Astrocyte (in vitro differentiated cells and primary cell): ENCODE measurements around the gene MELTF. TPM values are rescaled to one million over a fixed set of nuclear protein-coding genes. Genes with fewer than 3 reads are reported as not detected.

Experiments
- DNase-seq: peaks from one replicate; pipeline ENCODE4 v3.0.0-alpha.2; 2010; ENCODE audit warnings: low read depth
- FAIRE-seq: peaks from 2 replicates; lab custom pipeline; 2011; peaks lifted over from hg19 to GRCh38; lab: Jason Lieb, UNC
- H2AFZ ChIP-seq: 2 replicates; pipeline ENCODE4 v1.6.0; 2012; ENCODE audit warnings: low read depth, low read length, inconsistent platforms
- H3K27ac ChIP-seq: 2 replicates; pipeline ENCODE4 v1.5.1; 2011; ENCODE audit warnings: low read depth, low read length, inconsistent platforms
- H3K27me3 ChIP-seq: 2 replicates; pipeline ENCODE4 v1.6.0; 2011; ENCODE audit warnings: low read length, inconsistent platforms; ENCODE audit not compliant: insufficient read depth
- H3K36me3 ChIP-seq: 2 replicates; pipeline ENCODE4 v1.5.1; 2011; ENCODE audit warnings: low read length, inconsistent platforms; ENCODE audit not compliant: insufficient read depth
- H3K4me1 ChIP-seq: 2 replicates; pipeline ENCODE4 v1.5.1; 2011; ENCODE audit warnings: low read length, inconsistent platforms; ENCODE audit not compliant: insufficient read depth
- H3K4me2 ChIP-seq: 2 replicates; pipeline ENCODE4 v1.6.0; 2012; ENCODE audit warnings: low read length, inconsistent platforms
- H3K4me3 ChIP-seq: 2 replicates; pipeline ENCODE4 v1.5.1; 2011; ENCODE audit warnings: low read depth, mild to moderate bottlenecking, low read length, inconsistent platforms; ENCODE audit not compliant: insufficient read depth
- H3K79me2 ChIP-seq: 2 replicates; pipeline ENCODE4 v1.6.0; 2012; ENCODE audit warnings: mild to moderate bottlenecking, low read length, inconsistent platforms; ENCODE audit not compliant: insufficient read depth
- H3K9ac ChIP-seq: 2 replicates; pipeline ENCODE4 v1.6.0; 2012; ENCODE audit warnings: mild to moderate bottlenecking, low read length, inconsistent platforms
- H3K9me3 ChIP-seq: 2 replicates; pipeline ENCODE4 v1.5.1; 2012; ENCODE audit warnings: low read depth, mild to moderate bottlenecking, low read length, inconsistent platforms; ENCODE audit not compliant: insufficient read depth
- H4K20me1 ChIP-seq: 2 replicates; pipeline ENCODE4 v1.6.0; 2012; ENCODE audit warnings: low read length, inconsistent platforms; ENCODE audit not compliant: insufficient read depth
- H3K27ac Mint-ChIP-seq: one replicate; pipeline ENCODE4 v1.8.0; 2021; ENCODE audit warnings: mild to moderate bottlenecking, mixed read lengths; ENCODE audit not compliant: unreplicated experiment
- H3K27me3 Mint-ChIP-seq: one replicate; pipeline ENCODE4 v1.8.0; 2021; ENCODE audit warnings: low read depth, mixed read lengths; ENCODE audit not compliant: unreplicated experiment
- H3K36me3 Mint-ChIP-seq: one replicate; pipeline ENCODE4 v1.8.0; 2021; ENCODE audit warnings: low read depth, mixed read lengths; ENCODE audit not compliant: unreplicated experiment
- H3K4me1 Mint-ChIP-seq: one replicate; pipeline ENCODE4 v1.8.0; 2021; ENCODE audit warnings: low read depth, mixed read lengths; ENCODE audit not compliant: unreplicated experiment
- H3K4me3 Mint-ChIP-seq: one replicate; pipeline ENCODE4 v1.8.0; 2021; ENCODE audit warnings: mild to moderate bottlenecking, moderate library complexity, mixed read lengths; ENCODE audit not compliant: unreplicated experiment
- H3K9me3 Mint-ChIP-seq: one replicate; pipeline ENCODE4 v1.8.0; 2021; ENCODE audit warnings: mild to moderate bottlenecking, mixed read lengths; ENCODE audit not compliant: unreplicated experiment
- CTCF ChIP-seq: IDR thresholded peaks from 2 replicates; pipeline ENCODE4 v1.5.1; 2011; ENCODE audit warnings: low read depth, mild to moderate bottlenecking, inconsistent platforms, low read length, moderate library complexity; ENCODE audit not compliant: insufficient read depth
- EZH2 ChIP-seq: IDR thresholded peaks from 2 replicates; pipeline ENCODE4 v1.6.1; 2012; ENCODE audit warnings: mild to moderate bottlenecking, low read length, inconsistent platforms; ENCODE audit not compliant: insufficient read depth
- total RNA-seq: library from RNA; stranded (reverse); gene quantifications from 2 replicates; pipeline ENCODE4 v1.2.1, GENCODE V29; 2021

Gene MELTF
- total RNA-seq, 1 donor from 2014 or later: 24.0 TPM

GRCh38 chr3:197003461-197004385, 25.9 kb downstream of the MELTF start:
- Histone ChIP-seq H3K27ac (no peak overlapping the region), H3K4me1 (peaks cover 5% of the 10 kb centered on the region), H2AFZ (peak overlapping the region; percentile 56), H3K4me2 (peak overlapping the region; percentile 85), H3K36me3 (no peaks in the 10 kb centered on the region), H3K9ac (peak overlapping the region; percentile 68), H3K9me3 (no peaks in the 10 kb centered on the region), H3K79me2 (no peaks in the 10 kb centered on the region), H4K20me1 (no peaks in the 10 kb centered on the region), H3K27me3 (no peaks in the 10 kb centered on the region), H3K4me3 (peak overlapping the region; percentile 49)
- peaks cover 35% of the 10 kb centered on the region for H3K27me3 Mint-ChIP-seq
- FAIRE-seq: no peak
- H3K36me3 Mint-ChIP-seq: peaks cover 4% of the 10 kb centered on the region
- DNase-seq: no peak
- H3K27ac Mint-ChIP-seq: no peak overlapping the region
- peak overlapping the region; percentile 82 for H3K4me3 Mint-ChIP-seq
- peaks cover 6% of the 10 kb centered on the region for H3K9me3 Mint-ChIP-seq
- H3K4me1 Mint-ChIP-seq: peaks cover 2% of the 10 kb centered on the region
- TF ChIP-seq CTCF: no peak
- no peak for TF ChIP-seq EZH2

- Histone ChIP-seq H3K9ac (peak overlapping the region; percentile 68), H3K4me3 (peak overlapping the region; percentile 49), H2AFZ (peak overlapping the region; percentile 69), H3K79me2 (no peaks in the 10 kb centered on the region), H3K27me3 (no peaks in the 10 kb centered on the region), H3K36me3 (no peaks in the 10 kb centered on the region), H3K9me3 (no peaks in the 10 kb centered on the region), H4K20me1 (no peaks in the 10 kb centered on the region), H3K4me2 (peak overlapping the region; percentile 85), H3K4me1 (peaks cover 5% of the 10 kb centered on the region), H3K27ac (no peak overlapping the region)
- Mint-ChIP-seq H3K36me3 (peaks cover 4% of the 10 kb centered on the region), H3K27me3 (peaks cover 33% of the 10 kb centered on the region), H3K27ac (no peak overlapping the region), H3K4me3 (no peak overlapping the region), H3K4me1 (peaks cover 2% of the 10 kb centered on the region), H3K9me3 (peaks cover 6% of the 10 kb centered on the region)
- FAIRE-seq: no peak
- peak; percentile 34 for DNase-seq
- TF ChIP-seq CTCF (no peak), EZH2 (no peak)
These were observed 26.7 kb downstream of the MELTF start for GRCh38 chr3:197002701-197003454.
